Activated naive CD8-positive, alpha-beta T cell treated with anti-CD3 and anti-CD28 coated beads, Interleukin-2, amount 10 ng/mL, durations not matched to agents 7 days and 5 days (primary cell): Measurements from ENCODE around the gene ZNF593OS. TPM values are rescaled to one million over a fixed set of nuclear protein-coding genes. Genes with fewer than 3 reads are reported as not detected.

Source experiments
- ATAC-seq: fragments of 150-1000 bp; cut with Tn5 transposase; one replicate; pipeline ENCODE4 v1.10.0; 2021; ENCODE audit warnings: low read depth, moderate library complexity
- POLR2A ChIA-PET: fragments of 350-600 bp; sonication (Branson Sonifier 250); formaldehyde crosslinking; loops from one replicate; lab custom pipeline; 2021; ENCODE audit warnings: antibody characterized with exemption; lab: Charles Lee
- DNase-seq: peaks from one replicate; pipeline ENCODE4 v3.0.0; 2021
- H3K27ac Mint-ChIP-seq: one replicate; pipeline ENCODE4 v1.8.0; 2022; ENCODE audit warnings: mild to moderate bottlenecking, mixed read lengths
- H3K27me3 Mint-ChIP-seq: one replicate; pipeline ENCODE4 v1.8.0; 2022; ENCODE audit warnings: mild to moderate bottlenecking, moderate library complexity, mixed read lengths
- H3K36me3 Mint-ChIP-seq: one replicate; pipeline ENCODE4 v1.8.0; 2021; ENCODE audit warnings: mild to moderate bottlenecking, mixed read lengths
- H3K4me1 Mint-ChIP-seq: one replicate; pipeline ENCODE4 v1.8.0; 2021; ENCODE audit warnings: mixed read lengths
- H3K4me3 Mint-ChIP-seq: one replicate; pipeline ENCODE4 v1.8.0; 2022; ENCODE audit warnings: mild to moderate bottlenecking, moderate library complexity, mixed read lengths
- H3K9me3 Mint-ChIP-seq: one replicate; pipeline ENCODE4 v1.8.0; 2021; ENCODE audit warnings: mixed read lengths
- total RNA-seq, 2 experiments: library from RNA; stranded (reverse); gene quantifications; one replicate each; pipeline ENCODE4 v1.2.3, GENCODE V29; 2021

ZNF593OS gene
- total RNA-seq, 2 experiments from 2014 or later, result not detected

GRCh38 chr1:26142159-26142558, 29.5 kb downstream of the ZNF593OS start:
- H3K27ac Mint-ChIP-seq, result no peak overlapping the region
- POLR2A ChIA-PET, result interaction anchor here (0.7 kb wide), 2 partner anchors 15 to 237 kb away, joined by 3 read pairs; no protein-coding TSS in a partner anchor
- ATAC-seq (no peak), DNase-seq (no peak)
- no peaks in the 10 kb centered on the region for H3K9me3 Mint-ChIP-seq
- peaks cover 19% of the 10 kb centered on the region for H3K4me1 Mint-ChIP-seq
- H3K36me3 Mint-ChIP-seq, result no peaks in the 10 kb centered on the region
- H3K4me3 Mint-ChIP-seq, result no peak overlapping the region
- peaks cover 11% of the 10 kb centered on the region for H3K27me3 Mint-ChIP-seq

GRCh38 chr1:26138974-26139558, 32.6 kb downstream of the ZNF593OS start:
- Mint-ChIP-seq H3K4me1 (peaks cover 14% of the 10 kb centered on the region), H3K27ac (peak overlapping the region; percentile 82), H3K4me3 (peak overlapping the region; percentile 72), H3K36me3 (no peaks in the 10 kb centered on the region), H3K9me3 (no peaks in the 10 kb centered on the region), H3K27me3 (peaks cover 7% of the 10 kb centered on the region)
- no peak for DNase-seq
- POLR2A ChIA-PET, result interaction anchor here (0.5 to 4.3 kb wide), 13 partner anchors 11 to 364 kb away, joined by 3 to 73 read pairs (median 3); partner anchors contain the start of genes CEP85, HMGN2, PDIK1L and ZNF593
- ATAC-seq, result peak; percentile 95

GRCh38 chr1:26134466-26134865, 37.2 kb downstream of the ZNF593OS start:
- Mint-ChIP-seq H3K9me3 (peaks cover 1% of the 10 kb centered on the region), H3K27ac (no peak overlapping the region), H3K4me3 (no peak overlapping the region), H3K36me3 (peaks cover 3% of the 10 kb centered on the region), H3K4me1 (peaks cover 15% of the 10 kb centered on the region), H3K27me3 (peaks cover 3% of the 10 kb centered on the region)
- no peak for DNase-seq
- ATAC-seq, result no peak
- POLR2A ChIA-PET, result no interaction called here

GRCh38 chr1:26132834-26133167, 38.8 kb downstream of the ZNF593OS start:
- POLR2A ChIA-PET, result interaction anchor here (1.5 kb wide), 1 partner anchor 21 kb away, joined by 4 read pairs; the partner anchor contains the start of gene PDIK1L
- Mint-ChIP-seq H3K27ac (no peak overlapping the region), H3K36me3 (peaks cover 8% of the 10 kb centered on the region), H3K9me3 (peaks cover 1% of the 10 kb centered on the region), H3K27me3 (peaks cover 3% of the 10 kb centered on the region), H3K4me3 (no peak overlapping the region), H3K4me1 (peaks cover 12% of the 10 kb centered on the region)
- DNase-seq (no peak), ATAC-seq (no peak)

GRCh38 chr1:26132128-26132833, 39.4 kb downstream of the ZNF593OS start:
- Mint-ChIP-seq H3K27me3 (peaks cover 3% of the 10 kb centered on the region), H3K4me1 (peaks cover 15% of the 10 kb centered on the region), H3K36me3 (peaks cover 11% of the 10 kb centered on the region), H3K9me3 (peaks cover 1% of the 10 kb centered on the region), H3K4me3 (no peak overlapping the region), H3K27ac (no peak overlapping the region)
- ATAC-seq (no peak), DNase-seq (no peak)
- POLR2A ChIA-PET, result interaction anchor here (1.5 kb wide), 1 partner anchor 20 kb away, joined by 4 read pairs; the partner anchor contains the start of gene PDIK1L

- H3K27ac Mint-ChIP-seq, result no peak overlapping the region
- H3K4me3 Mint-ChIP-seq, result no peak overlapping the region
- peaks cover 1% of the 10 kb centered on the region for H3K9me3 Mint-ChIP-seq
- no peak for DNase-seq
- no peak for ATAC-seq
- peaks cover 13% of the 10 kb centered on the region for H3K36me3 Mint-ChIP-seq
- POLR2A ChIA-PET, result interaction anchor here (1.6 kb wide), 1 partner anchor 19 kb away, joined by 6 read pairs; the partner anchor contains the start of gene PDIK1L
- H3K4me1 Mint-ChIP-seq, result peaks cover 24% of the 10 kb centered on the region
- H3K27me3 Mint-ChIP-seq, result peaks cover 3% of the 10 kb centered on the region
These were observed 40.9 kb downstream of the ZNF593OS start for GRCh38 chr1:26130695-26131094.

GRCh38 chr1:26129778-26130177, 41.9 kb downstream of the ZNF593OS start:
- no peak overlapping the region for H3K27ac Mint-ChIP-seq
- H3K27me3 Mint-ChIP-seq, result peaks cover 3% of the 10 kb centered on the region
- H3K4me1 Mint-ChIP-seq, result peaks cover 30% of the 10 kb centered on the region
- POLR2A ChIA-PET, result interaction anchor here (0.7 to 4.2 kb wide), 4 partner anchors 9 to 30 kb away, joined by 4 to 73 read pairs (median 6); partner anchors contain the start of gene PDIK1L
- H3K36me3 Mint-ChIP-seq, result peaks cover 17% of the 10 kb centered on the region
- DNase-seq (no peak), ATAC-seq (no peak)
- H3K9me3 Mint-ChIP-seq, result peaks cover 1% of the 10 kb centered on the region
- H3K4me3 Mint-ChIP-seq, result no peak overlapping the region

GRCh38 chr1:26127235-26128163, 44.1 kb downstream of the ZNF593OS start:
- DNase-seq (no peak), ATAC-seq (no peak)
- H3K36me3 Mint-ChIP-seq, result peaks cover 18% of the 10 kb centered on the region
- no peaks in the 10 kb centered on the region for H3K9me3 Mint-ChIP-seq
- peaks cover 3% of the 10 kb centered on the region for H3K27me3 Mint-ChIP-seq
- POLR2A ChIA-PET, result interaction anchor here (0.7 to 4.2 kb wide), 9 partner anchors 11 to 130 kb away, joined by 3 to 73 read pairs (median 10); partner anchors contain the start of genes CEP85, PAFAH2 and PDIK1L
- peak overlapping the region; percentile 83 for H3K4me3 Mint-ChIP-seq
- H3K27ac Mint-ChIP-seq, result peak overlapping the region; percentile 96
- peaks cover 40% of the 10 kb centered on the region for H3K4me1 Mint-ChIP-seq

- DNase-seq (peak; percentile 42), ATAC-seq (peak; percentile 97)
- peaks cover 24% of the 10 kb centered on the region for H3K36me3 Mint-ChIP-seq
- peak overlapping the region; percentile 83 for H3K4me3 Mint-ChIP-seq
- H3K4me1 Mint-ChIP-seq, result peaks cover 38% of the 10 kb centered on the region
- no peaks in the 10 kb centered on the region for H3K9me3 Mint-ChIP-seq
- POLR2A ChIA-PET, result interaction anchor here (0.7 to 4.2 kb wide), 12 partner anchors 11 to 182 kb away, joined by 3 to 73 read pairs (median 6); partner anchors contain the start of genes CEP85, PAFAH2 and PDIK1L
- peak overlapping the region; percentile 96 for H3K27ac Mint-ChIP-seq
- H3K27me3 Mint-ChIP-seq, result no peaks in the 10 kb centered on the region
These were observed 45.1 kb downstream of the ZNF593OS start for GRCh38 chr1:26126321-26127084.

GRCh38 chr1:26125946-26126320, 45.7 kb downstream of the ZNF593OS start:
- ATAC-seq (no peak), DNase-seq (no peak)
- peak overlapping the region; percentile 96 for H3K27ac Mint-ChIP-seq
- no peaks in the 10 kb centered on the region for H3K27me3 Mint-ChIP-seq
- H3K4me3 Mint-ChIP-seq, result peak overlapping the region; percentile 83
- peaks cover 38% of the 10 kb centered on the region for H3K4me1 Mint-ChIP-seq
- POLR2A ChIA-PET, result interaction anchor here (0.9 to 4.2 kb wide), 9 partner anchors 11 to 183 kb away, joined by 3 to 73 read pairs (median 8); partner anchors contain the start of genes CEP85 and PDIK1L
- peaks cover 24% of the 10 kb centered on the region for H3K36me3 Mint-ChIP-seq
- no peaks in the 10 kb centered on the region for H3K9me3 Mint-ChIP-seq

- DNase-seq (no peak), ATAC-seq (no peak)
- Mint-ChIP-seq H3K36me3 (peaks cover 24% of the 10 kb centered on the region), H3K27me3 (no peaks in the 10 kb centered on the region), H3K4me1 (peaks cover 40% of the 10 kb centered on the region), H3K27ac (peak overlapping the region; percentile 96), H3K9me3 (no peaks in the 10 kb centered on the region), H3K4me3 (peak overlapping the region; percentile 83)
- POLR2A ChIA-PET, result interaction anchor here (0.9 to 4.8 kb wide), 8 partner anchors 10 to 183 kb away, joined by 3 to 40 read pairs (median 10); partner anchors contain the start of genes CEP85 and PDIK1L
These were observed 46.2 kb downstream of the ZNF593OS start for GRCh38 chr1:26125382-26125781.
